NCI-H1930 (cell line): ENCODE measurements around the gene ZNF69.
"Not testable (repeated sequence)": the region's sequence is repeated elsewhere in the genome, so short reads cannot be mapped to it uniquely, and the experiment has no call there.

Experiments used
- DNase-seq, 2 experiments: peaks; one replicate each; lab custom pipeline; 2025; lab: John Stamatoyannopoulos, UW

ZNF69 gene

DNA sequence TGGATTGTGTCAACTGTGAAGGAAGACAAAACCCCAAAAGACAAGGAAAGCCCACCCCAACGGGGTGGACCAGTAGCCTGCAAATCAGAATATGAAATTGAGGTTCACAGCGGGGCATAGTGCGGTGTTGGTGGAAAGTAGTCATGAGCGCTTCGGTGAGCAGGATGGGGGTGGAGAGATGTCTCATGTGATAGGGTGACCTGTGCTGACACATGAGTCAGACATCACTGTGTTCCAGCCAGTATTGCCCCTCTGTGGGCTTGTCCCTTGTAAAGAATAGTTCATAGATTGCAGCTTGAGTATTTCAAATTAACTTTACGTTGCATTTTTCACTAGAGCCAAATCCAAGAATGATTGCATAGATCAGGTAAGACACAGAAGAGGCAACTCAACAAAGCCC lies 7.3 kb downstream of the ZNF69 start:
- DNase-seq: no peak

DNA sequence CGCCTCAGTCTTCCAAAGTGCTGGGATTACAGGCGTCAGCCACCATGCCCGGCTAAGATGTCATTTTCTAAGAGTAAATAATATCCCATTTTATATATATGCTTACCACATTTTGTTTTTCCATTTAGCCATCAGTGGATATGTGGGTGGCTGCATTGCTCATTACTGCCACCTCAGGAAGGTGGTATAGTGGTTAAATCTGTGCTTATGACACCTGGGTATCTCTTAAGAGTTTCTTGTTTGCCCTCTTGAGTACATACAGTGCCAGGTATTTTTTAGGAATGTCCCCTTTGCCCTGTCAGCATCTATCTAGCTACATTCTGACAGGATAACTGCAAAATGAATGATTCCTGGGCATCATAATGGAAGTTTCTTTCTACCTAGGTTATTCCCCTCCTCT lies 14.6 kb downstream of the ZNF69 start:
- DNase-seq: no peak

DNA sequence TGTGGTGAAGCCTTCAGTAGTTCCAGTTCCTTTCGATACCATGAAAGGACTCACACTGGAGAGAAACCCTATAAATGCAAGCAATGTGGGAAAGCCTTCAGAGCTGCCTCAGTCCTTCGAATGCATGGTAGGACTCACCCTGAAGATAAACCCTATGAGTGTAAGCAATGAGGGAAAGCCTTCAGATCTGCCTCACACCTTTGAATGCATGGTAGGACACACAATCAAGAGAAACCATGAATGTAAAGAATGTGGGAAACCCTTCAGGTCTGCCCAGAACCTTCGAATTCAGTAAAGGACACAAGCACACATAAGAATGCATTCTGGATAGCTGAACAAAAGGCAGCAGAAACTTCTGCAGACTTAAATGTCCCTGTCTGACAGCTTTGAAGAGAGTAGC lies 18.3 kb downstream of the ZNF69 start:
- DNase-seq: no peak

DNA sequence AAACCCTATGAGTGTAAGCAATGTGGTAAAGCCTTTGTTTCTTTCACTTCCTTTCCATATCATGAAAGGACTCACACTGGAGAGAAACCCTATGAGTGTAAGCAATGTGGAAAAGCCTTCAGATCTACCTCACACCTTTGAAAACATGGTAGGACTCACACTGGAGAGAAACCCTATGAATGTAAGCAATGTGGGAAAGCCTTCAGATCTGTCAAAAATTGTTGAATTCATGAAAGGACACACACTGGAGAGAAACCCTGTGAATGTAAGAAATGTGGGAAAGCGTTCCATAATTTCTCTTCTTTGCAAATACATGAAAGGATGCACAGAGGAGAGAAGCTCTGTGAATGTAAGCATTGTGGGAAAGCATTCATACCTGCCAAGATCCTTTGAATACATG lies 24.4 kb downstream of the ZNF69 start:
- DNase-seq: not testable (repeated sequence)

DNA sequence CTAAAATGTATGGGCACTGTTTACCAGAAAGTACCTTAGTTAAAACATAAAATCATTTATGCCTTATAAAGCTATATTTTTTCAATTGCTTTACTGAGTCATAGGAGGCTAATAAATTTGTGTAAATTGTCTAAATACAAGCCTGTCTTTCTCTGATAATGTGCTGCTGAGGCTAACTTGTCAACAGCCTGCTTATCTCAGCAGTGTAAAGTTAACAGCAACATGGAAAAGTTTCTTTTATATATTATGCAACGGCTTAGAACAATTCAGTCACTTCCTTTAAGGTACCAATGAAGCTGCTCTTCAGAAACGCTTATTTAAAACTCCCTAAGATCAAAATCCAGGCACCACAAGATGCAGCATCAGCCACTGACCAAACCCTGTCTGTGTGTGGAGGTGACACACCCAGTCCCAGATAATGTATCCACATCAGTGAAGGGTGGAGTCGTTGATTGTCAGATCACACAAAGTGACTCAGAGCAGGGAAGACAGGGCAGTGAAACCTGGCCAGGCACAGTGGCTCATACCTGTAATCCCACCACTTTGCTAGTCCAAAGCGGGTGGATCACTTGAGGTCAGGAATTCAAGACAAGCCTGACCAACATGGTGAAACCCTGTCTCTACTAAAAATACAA lies 27.0 kb downstream of the ZNF69 start:
- DNase-seq: not testable (repeated sequence)

DNA sequence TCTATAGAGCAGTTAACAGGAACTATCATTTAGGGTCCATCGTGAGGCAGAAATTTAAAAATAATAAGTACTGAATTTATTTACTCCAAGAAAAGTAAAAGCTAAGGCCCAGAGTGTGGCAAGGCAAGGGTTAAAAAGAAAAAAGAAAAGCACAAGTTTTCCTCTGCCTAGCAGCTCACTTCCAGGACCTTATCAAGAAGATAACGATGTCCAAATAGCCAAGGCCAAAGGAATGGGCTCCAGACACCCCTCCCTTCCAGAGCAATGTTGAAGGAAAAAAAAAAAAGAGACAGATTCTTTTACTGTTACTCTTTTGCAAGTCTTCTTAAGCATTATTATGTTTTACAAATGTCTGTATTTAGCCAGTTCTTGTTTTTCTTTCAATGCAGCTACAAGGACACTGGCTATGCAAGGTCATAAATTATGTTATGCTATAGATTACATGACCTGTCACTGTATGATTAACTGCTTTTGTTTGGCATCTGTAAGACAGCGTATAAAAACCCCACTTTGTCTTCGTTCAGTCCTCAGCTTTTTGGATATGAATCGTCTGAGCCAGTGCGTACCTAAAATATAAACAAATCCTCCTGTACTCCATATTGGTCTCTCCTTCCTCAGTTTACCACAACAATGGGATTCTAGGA lies 34.4 kb downstream of the ZNF69 start:
- no peak for DNase-seq

DNA sequence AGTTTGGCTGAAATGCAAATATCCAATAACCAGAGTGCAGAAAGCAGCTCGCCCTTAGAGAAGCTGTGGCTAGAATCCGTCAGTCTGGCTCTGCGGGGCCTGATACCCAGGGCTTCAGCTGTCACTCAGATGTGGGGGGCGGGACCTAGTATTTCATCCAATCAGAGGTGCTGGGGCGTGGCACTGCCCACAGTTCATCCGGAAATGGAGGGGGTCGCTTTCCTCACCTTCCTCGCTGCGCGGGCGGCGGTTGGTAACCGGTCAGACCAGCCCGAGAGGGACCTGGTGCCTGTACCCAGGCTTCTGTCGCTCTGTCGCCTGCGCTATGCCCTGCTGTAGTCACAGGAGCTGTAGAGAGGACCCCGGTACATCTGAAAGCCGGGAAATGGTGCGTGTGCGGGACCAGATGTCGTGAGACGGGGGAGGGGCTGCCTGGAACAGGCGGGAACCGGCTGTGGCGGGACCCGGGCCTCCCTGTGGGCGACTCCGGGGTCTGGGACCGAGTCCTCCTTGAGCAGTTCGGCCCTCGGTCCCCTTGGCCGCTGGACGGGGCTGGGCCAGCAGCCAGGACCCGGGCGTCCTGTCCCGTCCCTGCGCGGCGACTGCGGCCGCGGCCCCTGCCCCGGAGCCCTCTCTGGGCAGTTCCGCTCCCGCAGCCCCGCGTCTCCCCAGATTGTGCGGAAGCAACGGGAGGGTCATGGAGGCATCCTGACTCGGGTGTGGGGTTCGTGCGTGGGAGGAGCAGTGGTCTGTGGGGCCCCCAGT lies 37.5 kb downstream of the ZNF69 start, which contains the start of gene ZNF700:
ZNF700 (plus strand) TSS at position 222 of the 765 bp plus-strand sequence; CDS start at position 326, 104 bp downstream.
- peak; percentile 77 to 85 for DNase-seq

DNA sequence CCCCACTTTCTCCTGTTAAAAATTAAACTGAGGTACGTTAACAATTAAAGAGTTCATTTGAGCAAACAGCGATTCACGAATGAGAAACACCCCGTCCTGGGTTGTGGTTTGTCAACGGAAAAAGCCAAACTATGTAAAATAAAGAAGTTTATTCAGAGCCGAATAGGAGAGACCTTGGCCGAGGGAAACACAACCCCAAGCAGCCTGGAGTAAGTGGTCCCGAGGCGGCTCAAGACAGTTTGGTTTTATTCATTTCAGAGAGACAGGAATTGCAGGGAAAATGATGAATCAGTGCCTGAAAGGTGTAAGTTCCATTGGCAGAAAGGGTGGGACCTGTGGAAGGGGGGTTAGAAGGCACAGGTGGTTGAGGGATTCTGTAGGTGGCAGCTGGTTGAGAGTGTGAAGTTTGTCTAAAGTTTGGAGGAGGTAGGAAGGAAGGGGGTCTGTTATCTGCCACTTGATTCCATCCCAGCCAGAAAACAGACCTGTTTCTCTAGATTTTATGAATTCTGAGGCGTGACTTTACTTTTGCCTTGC lies 38.1 kb downstream of the ZNF69 start:
- not testable (repeated sequence) for DNase-seq

DNA sequence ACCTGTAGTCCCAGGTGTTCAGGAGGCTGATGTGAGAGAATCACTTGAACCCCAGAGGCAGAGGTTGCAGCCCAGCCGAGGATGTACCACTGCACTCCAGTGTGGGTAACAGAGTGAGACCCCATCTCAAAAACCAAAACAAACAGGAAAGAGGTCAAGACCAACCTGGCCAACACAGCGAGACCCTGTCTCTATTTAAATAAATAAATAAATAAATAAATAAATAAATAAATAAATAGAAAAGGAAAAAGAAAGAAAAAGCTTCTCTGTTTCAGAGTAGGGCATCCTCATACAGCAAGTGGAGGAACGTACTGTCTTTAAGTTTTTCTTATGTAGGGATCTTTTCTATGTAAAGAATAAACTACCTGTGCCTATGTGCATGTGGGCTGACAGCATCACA lies 39.6 kb downstream of the ZNF69 start:
- DNase-seq: no peak

DNA sequence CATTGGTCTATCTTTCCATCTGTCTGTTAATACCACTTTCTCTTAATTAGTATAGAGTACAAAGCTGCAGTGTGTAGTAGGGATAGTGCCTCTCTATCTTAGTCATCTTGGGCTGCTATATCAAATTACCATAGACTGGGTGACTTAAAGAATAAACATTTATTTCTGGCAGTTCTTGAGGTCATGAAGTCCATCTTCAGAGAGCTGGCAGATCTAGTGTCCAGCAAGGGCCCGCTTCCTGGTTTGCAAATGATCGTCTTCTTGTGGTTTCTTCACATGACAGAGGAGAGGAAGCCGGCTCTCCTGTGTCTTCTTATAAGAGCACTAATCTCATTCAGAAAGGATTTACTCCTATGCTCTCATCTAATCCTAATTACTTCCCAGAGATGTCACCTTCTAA lies 43.5 kb downstream of the ZNF69 start:
- DNase-seq: no peak

DNA sequence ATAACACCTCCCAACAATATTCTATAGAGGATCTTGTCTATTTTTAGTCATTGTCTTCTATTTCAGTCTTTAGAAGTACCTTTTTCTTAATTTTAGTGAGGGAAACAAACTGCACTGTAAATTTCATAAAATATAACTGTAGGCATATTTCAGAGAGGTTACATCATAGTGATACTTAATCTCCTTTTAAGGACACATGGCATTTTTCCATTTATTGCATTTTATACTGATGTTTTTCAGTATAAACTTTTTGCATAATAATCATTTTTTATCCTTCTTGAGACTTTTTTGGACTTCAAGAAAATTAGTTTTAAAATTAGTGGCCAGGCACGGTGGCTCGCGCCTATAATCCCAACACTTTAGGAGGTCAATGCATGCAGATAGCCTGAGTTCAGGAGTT lies 43.9 kb downstream of the ZNF69 start:
- no peak for DNase-seq

DNA sequence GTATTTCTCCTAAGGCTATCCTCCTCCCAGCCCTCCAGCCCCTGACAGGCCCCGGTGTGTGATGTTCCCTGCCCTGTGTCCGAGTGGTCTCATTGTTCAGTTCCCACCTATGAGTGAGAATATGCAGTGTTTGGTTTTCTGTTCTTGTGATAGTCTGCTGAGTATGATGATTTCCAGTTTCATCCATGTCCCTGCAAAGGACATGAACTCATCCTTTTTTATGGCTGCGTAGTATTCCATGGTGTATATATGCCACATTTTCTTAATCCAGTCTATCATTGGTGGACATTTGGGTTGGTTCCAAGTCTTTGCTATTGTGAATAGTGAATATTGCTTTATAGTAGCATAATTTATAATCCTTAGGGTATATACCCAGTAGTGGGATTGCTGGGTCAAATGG lies 48.2 kb downstream of the ZNF69 start:
- not testable (repeated sequence) for DNase-seq

DNA sequence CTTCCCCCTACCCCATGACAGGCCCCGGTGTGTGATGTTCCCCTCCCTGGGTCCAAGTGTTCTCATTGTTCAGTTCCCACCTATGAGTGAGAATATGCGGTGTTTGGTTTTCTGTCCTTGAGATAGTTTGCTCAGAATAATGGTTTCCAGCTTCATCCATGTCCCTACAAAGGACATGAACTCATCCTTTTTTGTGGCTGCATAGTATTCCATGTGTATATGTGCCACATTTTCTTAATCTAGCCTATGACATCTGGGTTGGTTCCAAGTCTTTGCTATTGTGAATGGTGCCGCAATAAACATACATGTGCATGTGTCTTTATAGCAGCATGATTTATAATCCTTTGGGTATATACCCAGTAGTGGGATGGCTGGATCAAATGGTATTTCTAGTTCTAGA lies 50.8 kb downstream of the ZNF69 start:
- DNase-seq: not testable (repeated sequence)

DNA sequence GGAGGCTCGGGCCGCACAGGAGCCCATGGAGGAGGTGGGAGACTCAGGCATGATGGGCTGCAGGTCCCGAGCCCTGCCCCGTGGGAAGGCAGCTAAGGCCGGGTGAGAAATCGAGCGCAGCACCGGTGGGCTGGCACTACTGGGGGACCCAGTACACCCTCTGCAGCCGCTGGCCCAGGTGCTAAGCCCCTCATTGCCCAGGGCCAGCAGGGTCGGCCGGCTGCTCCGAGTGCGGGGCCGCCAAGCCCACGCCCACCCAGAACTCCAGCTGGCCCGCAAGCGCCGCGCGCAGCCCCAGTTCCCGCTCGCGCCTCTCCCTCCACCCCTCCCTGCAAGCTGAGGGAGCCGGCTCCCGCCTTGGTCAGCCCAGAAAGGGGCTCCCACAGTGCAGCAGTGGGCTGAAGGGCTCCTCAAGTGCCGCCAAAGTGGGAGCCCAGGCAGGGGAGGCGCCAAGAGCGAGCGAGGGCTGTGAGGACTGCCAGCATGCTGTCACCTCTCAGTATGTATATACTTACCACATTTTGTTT lies 53.8 kb downstream of the ZNF69 start:
- DNase-seq: not testable (repeated sequence)

DNA sequence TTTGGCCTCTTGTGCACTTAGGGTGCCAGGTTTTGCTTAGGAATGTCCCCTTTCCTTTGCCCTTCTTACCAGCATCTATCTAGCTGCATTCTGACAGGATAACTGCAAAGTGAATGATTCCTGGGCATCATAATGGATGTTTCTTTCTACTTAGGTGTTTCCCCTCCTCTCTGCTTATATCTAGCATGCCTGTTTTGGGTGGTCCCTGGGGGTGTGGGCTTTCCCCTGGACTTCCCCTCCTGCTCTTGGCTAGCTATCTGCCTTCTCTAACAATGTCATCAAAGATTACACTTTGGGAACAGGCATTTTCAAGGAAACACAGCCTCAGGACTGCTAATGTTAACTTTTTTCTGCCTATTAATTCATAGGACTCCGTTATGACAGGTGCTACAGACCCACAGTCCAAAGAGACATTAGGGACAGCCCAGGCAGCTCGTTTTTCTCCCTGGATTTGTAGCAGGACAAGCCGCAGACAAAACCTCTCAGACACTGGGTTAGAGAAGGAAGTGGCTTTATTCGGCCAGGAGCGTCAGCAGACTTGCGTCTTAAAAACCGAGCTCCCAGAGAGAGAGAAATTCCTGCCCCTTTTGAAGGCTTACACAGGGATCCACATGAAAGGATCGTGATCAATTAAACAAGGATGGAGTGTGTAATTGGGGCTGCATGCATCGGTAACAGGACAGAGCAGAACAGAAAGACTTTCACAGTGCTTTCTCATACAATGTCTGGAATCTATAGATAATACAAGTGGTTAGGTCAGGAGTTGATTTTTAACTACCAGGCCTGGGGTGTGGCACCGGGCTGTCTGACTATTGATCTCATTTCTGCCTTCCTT lies 54.6 kb downstream of the ZNF69 start:
- DNase-seq: no peak

DNA sequence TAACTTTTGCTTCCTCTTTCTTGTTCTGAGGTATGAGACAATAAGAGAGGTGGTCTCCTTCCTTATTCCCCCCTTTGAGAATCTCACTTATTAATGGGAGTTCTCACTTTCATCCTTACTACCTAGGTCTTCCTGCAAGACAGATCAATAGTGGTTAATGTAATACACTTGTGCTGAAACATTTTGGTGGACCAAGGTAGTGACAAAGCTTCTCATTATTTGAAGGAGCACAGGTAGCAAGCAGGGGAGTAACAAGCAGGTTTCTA lies 55.2 kb downstream of the ZNF69 start:
- DNase-seq: no peak

DNA sequence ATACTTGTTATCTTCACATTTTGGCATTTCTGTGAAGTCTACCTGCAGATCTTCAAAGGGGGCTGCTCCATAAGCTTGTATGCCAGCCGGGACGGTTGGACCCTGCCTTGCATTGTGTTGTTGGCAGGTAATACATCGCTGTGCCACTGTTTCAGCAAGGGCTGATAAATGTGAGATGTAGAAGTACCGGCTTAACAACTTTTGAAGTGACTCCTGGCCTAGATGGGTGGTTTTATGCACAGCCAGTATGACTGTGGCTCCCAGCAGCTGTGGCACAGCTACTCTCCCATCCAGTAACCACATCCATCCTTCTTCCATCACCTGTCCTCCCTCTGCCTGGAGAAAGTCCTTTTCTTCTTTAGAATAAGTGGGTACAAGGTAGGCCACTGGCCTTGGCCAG lies 57.1 kb downstream of the ZNF69 start:
- no peak for DNase-seq

DNA sequence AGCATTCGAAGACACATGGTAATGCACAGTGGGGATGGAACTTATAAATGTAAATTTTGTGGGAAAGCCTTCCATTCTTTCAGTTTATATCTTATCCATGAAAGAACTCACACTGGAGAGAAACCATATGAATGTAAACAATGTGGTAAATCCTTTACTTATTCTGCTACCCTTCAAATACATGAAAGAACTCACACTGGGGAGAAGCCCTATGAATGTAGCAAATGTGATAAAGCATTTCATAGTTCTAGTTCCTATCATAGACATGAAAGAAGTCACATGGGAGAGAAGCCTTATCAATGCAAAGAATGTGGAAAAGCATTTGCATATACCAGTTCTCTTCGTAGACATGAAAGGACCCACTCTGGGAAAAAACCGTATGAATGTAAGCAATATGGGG lies 61.1 kb downstream of the ZNF69 start:
- no peak for DNase-seq

DNA sequence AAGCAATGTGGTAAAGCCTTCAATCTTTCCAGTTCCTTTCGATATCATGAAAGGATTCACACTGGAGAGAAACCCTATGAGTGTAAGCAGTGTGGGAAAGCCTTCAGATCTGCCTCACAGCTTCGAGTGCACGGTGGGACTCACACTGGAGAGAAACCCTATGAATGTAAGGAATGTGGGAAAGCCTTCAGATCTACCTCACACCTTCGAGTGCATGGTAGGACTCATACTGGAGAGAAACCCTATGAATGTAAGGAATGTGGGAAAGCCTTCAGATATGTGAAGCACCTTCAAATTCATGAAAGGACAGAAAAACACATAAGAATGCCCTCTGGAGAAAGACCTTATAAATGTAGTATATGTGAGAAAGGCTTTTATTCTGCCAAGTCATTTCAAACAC lies 61.6 kb downstream of the ZNF69 start:
- no peak for DNase-seq

DNA sequence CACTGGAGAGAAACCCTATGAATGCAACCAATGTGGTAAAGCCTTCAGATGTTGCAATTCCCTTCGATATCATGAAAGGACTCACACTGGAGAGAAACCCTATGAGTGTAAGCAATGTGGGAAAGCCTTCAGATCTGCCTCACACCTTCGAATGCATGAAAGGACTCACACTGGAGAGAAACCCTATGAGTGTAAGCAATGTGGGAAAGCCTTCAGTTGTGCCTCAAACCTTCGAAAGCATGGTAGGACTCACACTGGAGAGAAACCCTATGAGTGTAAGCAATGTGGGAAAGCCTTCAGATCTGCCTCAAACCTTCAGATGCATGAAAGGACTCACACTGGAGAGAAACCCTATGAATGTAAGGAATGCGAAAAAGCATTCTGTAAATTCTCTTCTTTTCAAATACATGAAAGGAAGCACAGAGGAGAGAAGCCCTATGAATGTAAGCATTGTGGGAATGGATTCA lies 62.1 kb downstream of the ZNF69 start:
- not testable (repeated sequence) for DNase-seq

DNA sequence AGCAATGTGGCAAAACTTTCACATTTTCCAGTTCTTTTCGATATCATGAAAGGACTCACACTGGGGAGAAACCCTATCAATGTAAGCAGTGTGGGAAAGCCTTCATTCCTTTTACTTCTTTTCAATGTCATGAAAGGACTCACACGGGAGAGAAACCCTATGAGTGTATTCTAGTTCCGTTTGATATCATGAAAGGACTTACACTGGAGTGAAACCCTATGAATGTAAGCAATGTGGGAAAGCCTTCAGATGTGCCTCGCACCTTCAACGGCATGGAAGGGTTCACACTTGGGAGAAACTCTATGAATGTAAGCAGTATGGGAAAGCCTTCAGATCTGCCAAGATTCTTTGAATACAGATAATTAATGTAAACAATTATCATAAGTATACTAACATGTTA lies 62.7 kb downstream of the ZNF69 start:
- DNase-seq: no peak
